ENCODE results near the gene RNF144A. TPM values are rescaled to one million over a fixed set of nuclear protein-coding genes. Genes with fewer than 3 reads are reported as not detected.

The RNF144A gene
- total and polyA plus RNA-seq, 2 donors (not counting 1 experiment from before 2014, with no cell fraction given) = 1.2 to 1.6 TPM

DNA sequence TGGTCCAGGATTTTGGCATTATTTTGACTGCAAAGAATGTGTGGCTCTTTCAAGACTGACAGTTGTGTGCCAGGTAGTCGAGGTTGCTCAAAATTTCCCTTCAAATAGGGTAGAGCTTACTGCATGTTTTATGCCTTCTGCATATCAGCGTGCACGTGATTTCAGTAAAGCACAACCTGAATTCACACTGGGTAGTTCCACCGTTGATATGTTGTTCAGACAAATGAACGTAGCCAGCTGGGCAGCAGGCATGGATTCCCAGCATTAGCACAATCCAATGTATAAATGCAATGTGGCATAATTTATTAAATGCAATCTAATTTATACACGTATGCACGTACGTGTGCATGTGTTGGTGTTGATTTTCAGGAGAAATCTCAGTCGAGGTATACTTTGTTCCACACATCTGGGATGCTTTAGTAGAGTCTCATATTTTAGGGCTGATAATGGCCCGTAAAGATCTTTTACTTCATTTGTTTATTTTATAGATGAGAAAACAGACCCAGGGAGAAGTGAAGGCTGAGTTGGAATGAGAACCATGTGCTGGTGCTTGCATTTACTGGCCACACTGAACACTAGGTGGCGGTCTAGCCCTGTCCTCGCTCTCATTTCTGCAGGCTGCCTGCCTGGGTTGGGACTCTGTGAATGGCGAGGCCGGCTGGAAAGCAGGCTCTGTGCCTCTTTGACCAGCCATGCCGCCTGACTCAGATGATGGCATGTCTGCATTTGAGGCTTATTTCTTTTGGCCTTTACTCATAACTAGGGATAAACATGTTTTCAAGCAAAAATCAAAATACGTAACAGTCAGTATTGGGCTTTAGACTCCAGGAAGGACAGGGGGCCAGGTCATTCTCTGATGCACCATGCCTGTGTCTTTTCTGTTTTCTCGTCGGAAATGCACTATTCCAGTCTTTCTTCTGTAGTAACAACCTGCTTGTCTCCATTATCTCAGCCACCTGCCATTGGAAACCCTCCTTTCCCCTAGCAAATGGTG lies 120.4 kb downstream of the RNF144A start:
- Histone ChIP-seq H3K27ac (ENCODE audit: low read length in 2 of 2) (no peak overlapping the region), H3K9me3 (ENCODE audit: control extremely low read depth in 1 of 3, control insufficient read depth in 2 of 3, insufficient read depth in 1 of 3, low read length in 2 of 3) (no peaks in the 10 kb centered on the region), H3K4me3 (ENCODE audit: control extremely low read depth in 1 of 5, extremely low read depth in 1 of 5, insufficient read depth in 1 of 5, low read depth in 2 of 5, low read length in 4 of 5) (no peak overlapping the region), H3K9ac (ENCODE audit: low read length) (no peak overlapping the region), H3K27me3 (replicated peaks in 1 of 4; ENCODE audit: control extremely low read depth in 1 of 4, control insufficient read depth in 3 of 4, insufficient read depth in 4 of 4, low read length in 3 of 4) (no peaks in the 10 kb centered on the region), H4K20me1 (ENCODE audit: control insufficient read depth, insufficient read depth, low read length, poor library complexity, severe bottlenecking) (no peaks in the 10 kb centered on the region), H3K79me2 (ENCODE audit: control insufficient read depth, insufficient read depth, low read length) (no peaks in the 10 kb centered on the region), H2AFZ (ENCODE audit: insufficient read depth, low read depth, low read length, poor library complexity, severe bottlenecking) (no peak overlapping the region), H3K4me1 (ENCODE audit: control insufficient read depth in 2 of 2, insufficient read depth in 2 of 2, low read length in 2 of 2) (no peaks in the 10 kb centered on the region), H3K36me3 (replicated peaks in 1 of 2; ENCODE audit: control extremely low read depth in 1 of 2, control insufficient read depth in 1 of 2, extremely low read depth in 1 of 2, insufficient read depth in 2 of 2, low read length in 1 of 2) (no peaks in the 10 kb centered on the region), H3K4me2 (replicated peaks; ENCODE audit: low read depth, low read length, poor library complexity, severe bottlenecking) (no peak overlapping the region)
- H3K4me3 Mint-ChIP-seq = no peak overlapping the region
- no peaks in the 10 kb centered on the region for H3K9me3 Mint-ChIP-seq (ENCODE audit: insufficient read depth)
- intact Hi-C loops (cut with micrococcal nuclease) = loop anchor here (1.0 to 5.0 kb wide), 3 partner anchors 47 to 1648 kb away; no protein-coding TSS in a partner anchor
- DNase-seq = peak; percentile 59
- POLR2A ChIA-PET = no interaction called here
- ATAC-seq (ENCODE audit: low read depth) = peak; percentile 56
- CTCF ChIA-PET = interaction anchor here (0.7 to 1.6 kb wide), 3 partner anchors 9 to 141 kb away, joined by 3 to 4 read pairs (median 3); no protein-coding TSS in a partner anchor
- no peaks in the 10 kb centered on the region for H3K27me3 Mint-ChIP-seq
- H3K4me1 Mint-ChIP-seq = peaks cover 1% of the 10 kb centered on the region
- no peak overlapping the region for H3K27ac Mint-ChIP-seq
- no peak for TF ChIP-seq EZH2 (IDR thresholded peaks at IDR 0.05; ENCODE audit: borderline replicate concordance, insufficient read depth, low read depth, low read length, poor library complexity, severe bottlenecking)
- TF ChIP-seq, protein P1, sequence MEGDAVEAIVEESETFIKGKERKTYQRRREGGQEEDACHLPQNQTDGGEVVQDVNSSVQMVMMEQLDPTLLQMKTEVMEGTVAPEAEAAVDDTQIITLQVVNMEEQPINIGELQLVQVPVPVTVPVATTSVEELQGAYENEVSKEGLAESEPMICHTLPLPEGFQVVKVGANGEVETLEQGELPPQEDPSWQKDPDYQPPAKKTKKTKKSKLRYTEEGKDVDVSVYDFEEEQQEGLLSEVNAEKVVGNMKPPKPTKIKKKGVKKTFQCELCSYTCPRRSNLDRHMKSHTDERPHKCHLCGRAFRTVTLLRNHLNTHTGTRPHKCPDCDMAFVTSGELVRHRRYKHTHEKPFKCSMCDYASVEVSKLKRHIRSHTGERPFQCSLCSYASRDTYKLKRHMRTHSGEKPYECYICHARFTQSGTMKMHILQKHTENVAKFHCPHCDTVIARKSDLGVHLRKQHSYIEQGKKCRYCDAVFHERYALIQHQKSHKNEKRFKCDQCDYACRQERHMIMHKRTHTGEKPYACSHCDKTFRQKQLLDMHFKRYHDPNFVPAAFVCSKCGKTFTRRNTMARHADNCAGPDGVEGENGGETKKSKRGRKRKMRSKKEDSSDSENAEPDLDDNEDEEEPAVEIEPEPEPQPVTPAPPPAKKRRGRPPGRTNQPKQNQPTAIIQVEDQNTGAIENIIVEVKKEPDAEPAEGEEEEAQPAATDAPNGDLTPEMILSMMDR (IDR thresholded peaks at IDR 0.05) = peak; percentile 84
- 62% methylated on average over 10 of the region's 18 CpGs for WGBS (ENCODE audit: insufficient coverage)

DNA sequence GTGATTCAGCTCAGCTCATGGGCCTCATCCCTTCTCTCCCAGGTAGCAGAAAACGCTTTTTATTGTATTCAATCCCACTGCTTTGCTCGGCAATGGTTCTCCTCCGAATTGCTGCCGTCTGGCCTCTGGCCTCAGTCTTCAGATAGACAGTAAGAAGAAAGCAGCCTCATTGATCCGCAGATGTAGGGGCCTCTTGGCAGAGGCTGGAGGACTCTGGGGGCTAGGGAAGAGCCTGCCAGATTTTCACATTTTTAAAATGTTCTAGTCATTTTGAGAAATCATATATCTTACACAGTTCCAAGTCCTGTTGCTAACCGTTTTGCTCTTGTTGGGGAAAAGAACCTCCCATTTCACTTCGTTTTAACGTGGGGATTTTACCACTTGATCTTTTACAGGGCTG lies 123.3 kb downstream of the RNF144A start:
- Histone ChIP-seq H3K79me2 (ENCODE audit: control insufficient read depth, insufficient read depth, low read length) (no peaks in the 10 kb centered on the region), H2AFZ (ENCODE audit: insufficient read depth, low read depth, low read length, poor library complexity, severe bottlenecking) (no peak overlapping the region), H3K27ac (ENCODE audit: low read length in 2 of 2) (no peak overlapping the region), H3K9me3 (ENCODE audit: control extremely low read depth in 1 of 3, control insufficient read depth in 2 of 3, insufficient read depth in 1 of 3, low read length in 2 of 3) (no peaks in the 10 kb centered on the region), H3K4me2 (replicated peaks; ENCODE audit: low read depth, low read length, poor library complexity, severe bottlenecking) (no peak overlapping the region), H3K4me3 (ENCODE audit: control extremely low read depth in 1 of 5, extremely low read depth in 1 of 5, insufficient read depth in 1 of 5, low read depth in 2 of 5, low read length in 4 of 5) (no peak overlapping the region), H4K20me1 (ENCODE audit: control insufficient read depth, insufficient read depth, low read length, poor library complexity, severe bottlenecking) (no peaks in the 10 kb centered on the region), H3K4me1 (ENCODE audit: control insufficient read depth in 2 of 2, insufficient read depth in 2 of 2, low read length in 2 of 2) (no peaks in the 10 kb centered on the region), H3K27me3 (replicated peaks in 1 of 4; ENCODE audit: control extremely low read depth in 1 of 4, control insufficient read depth in 3 of 4, insufficient read depth in 4 of 4, low read length in 3 of 4) (no peaks in the 10 kb centered on the region), H3K9ac (ENCODE audit: low read length) (no peak overlapping the region), H3K36me3 (replicated peaks in 1 of 2; ENCODE audit: control extremely low read depth in 1 of 2, control insufficient read depth in 1 of 2, extremely low read depth in 1 of 2, insufficient read depth in 2 of 2, low read length in 1 of 2) (no peaks in the 10 kb centered on the region)
- TF ChIP-seq, protein P1 (IDR thresholded peaks at IDR 0.05) = no peak
- TF ChIP-seq EZH2 (IDR thresholded peaks at IDR 0.05; ENCODE audit: borderline replicate concordance, insufficient read depth, low read depth, low read length, poor library complexity, severe bottlenecking) = no peak
- intact Hi-C loops (cut with micrococcal nuclease) = no loop called here
- ChIA-PET CTCF (interaction anchor here (1.9 kb wide), 1 partner anchor 14 kb away, joined by 4 read pairs; no protein-coding TSS in a partner anchor), POLR2A (no interaction called here)
- DNase-seq = no peak
- Mint-ChIP-seq H3K4me1 (peaks cover 7% of the 10 kb centered on the region), H3K27ac (no peak overlapping the region), H3K4me3 (no peak overlapping the region), H3K27me3 (peaks cover 10% of the 10 kb centered on the region), H3K9me3 (ENCODE audit: insufficient read depth) (no peaks in the 10 kb centered on the region)
- no peak for ATAC-seq (ENCODE audit: low read depth)
- 90% methylated on average over 4 of the region's 8 CpGs for WGBS (ENCODE audit: insufficient coverage)
